Measurements from ENCODE around the gene KRTAP5-5.
"Not testable (repeated sequence)": the region's sequence is repeated elsewhere in the genome, so short reads cannot be mapped to it uniquely, and the experiment has no call there.

Gene KRTAP5-5

DNA sequence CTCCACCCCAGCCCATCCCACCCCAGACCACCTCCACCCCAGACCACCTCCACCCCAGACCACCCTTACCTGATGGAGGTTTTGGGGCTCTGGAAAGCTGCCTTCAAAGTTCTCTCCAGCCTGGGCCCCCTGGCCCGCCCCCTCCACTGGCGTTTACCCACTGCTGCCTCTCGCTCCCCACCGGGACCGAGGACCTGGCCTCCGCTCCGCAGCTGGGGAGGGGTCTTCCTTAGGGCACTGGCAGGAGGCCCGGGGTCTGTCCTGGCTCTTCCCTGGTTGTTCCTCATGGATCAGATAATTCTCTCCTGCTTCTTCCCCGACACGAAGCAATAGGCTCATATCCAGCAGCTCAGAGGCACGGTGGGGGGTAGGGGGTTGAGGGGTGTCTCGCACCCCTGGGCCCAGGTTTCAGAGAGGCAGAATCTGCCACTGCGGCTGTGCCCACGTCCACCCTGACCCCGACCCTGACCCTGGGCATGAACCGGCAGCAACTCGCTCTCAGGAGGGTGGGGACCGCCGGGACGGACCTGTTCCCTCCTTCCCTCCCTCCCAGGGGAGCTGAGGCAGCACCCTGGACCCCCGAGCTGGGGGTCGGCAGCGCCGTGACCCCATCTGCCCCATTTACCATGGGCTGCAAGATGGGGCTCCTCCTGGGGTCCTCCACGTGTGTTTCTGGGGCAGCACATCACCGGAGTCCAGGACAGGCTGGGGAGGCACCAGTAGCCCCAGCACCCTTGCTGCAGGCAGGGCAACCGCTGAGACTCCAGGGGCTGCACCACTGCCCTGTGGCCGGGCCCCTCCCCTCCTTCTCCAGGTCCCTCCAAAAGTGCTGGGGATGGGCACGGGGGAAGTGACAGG, 12.9 kb downstream of the KRTAP5-5 start:
- no peak for FAIRE-seq
- TF ChIP-seq POLR2A (IDR thresholded peaks at IDR 0.05; ENCODE audit: low read depth, low read length), result no peak
- DNase-seq (ENCODE audit: insufficient read length, low spot score), result no peak

DNA sequence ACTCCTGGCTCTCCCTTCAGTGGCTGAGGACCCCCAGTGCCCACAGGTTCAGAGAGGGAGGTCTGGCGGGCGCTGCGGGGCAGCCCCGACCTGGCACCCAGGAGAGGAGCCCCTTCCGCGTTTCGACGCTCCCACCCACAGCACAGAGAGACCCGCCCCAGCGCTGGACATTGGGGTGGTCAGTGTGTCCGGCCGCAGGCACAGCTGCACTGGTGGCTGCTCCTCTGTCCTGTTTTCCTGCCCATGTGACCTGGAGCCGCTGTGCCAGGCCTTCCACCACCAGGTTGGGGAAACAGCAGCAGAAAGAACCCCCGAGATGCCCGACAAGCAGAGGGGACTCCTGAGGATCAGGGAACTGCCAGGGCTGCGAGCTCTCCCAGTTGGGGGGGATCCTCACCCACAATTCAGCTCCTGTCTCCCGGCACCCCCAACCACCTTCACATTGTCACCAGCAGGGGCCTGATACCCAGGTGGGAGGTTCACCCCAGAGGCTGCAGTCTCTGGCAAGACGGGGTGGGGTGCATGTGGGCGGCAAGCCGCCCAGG, 13.6 kb downstream of the KRTAP5-5 start:
- DNase-seq (ENCODE audit: insufficient read length, low spot score) (no peak), FAIRE-seq (no peak)
- no peak for TF ChIP-seq POLR2A (IDR thresholded peaks at IDR 0.05; ENCODE audit: low read depth, low read length)

GRCh38 chr11:1644601-1645356, 15.2 kb downstream of the KRTAP5-5 start:
- FAIRE-seq (no peak), DNase-seq (ENCODE audit: insufficient read length, low spot score) (no peak)
- no peak for TF ChIP-seq POLR2A (IDR thresholded peaks at IDR 0.05; ENCODE audit: low read depth, low read length)

GRCh38 chr11:1645357-1645821, 15.8 kb downstream of the KRTAP5-5 start:
- DNase-seq (ENCODE audit: insufficient read length, low spot score) (no peak), FAIRE-seq (no peak)
- TF ChIP-seq POLR2A (IDR thresholded peaks at IDR 0.05; ENCODE audit: low read depth, low read length), result no peak

- DNase-seq (ENCODE audit: insufficient read length, low spot score); FAIRE-seq: not testable (repeated sequence)
Observed at GRCh38 chr11:1646540-1646939, 17.0 kb downstream of the KRTAP5-5 start.

DNA sequence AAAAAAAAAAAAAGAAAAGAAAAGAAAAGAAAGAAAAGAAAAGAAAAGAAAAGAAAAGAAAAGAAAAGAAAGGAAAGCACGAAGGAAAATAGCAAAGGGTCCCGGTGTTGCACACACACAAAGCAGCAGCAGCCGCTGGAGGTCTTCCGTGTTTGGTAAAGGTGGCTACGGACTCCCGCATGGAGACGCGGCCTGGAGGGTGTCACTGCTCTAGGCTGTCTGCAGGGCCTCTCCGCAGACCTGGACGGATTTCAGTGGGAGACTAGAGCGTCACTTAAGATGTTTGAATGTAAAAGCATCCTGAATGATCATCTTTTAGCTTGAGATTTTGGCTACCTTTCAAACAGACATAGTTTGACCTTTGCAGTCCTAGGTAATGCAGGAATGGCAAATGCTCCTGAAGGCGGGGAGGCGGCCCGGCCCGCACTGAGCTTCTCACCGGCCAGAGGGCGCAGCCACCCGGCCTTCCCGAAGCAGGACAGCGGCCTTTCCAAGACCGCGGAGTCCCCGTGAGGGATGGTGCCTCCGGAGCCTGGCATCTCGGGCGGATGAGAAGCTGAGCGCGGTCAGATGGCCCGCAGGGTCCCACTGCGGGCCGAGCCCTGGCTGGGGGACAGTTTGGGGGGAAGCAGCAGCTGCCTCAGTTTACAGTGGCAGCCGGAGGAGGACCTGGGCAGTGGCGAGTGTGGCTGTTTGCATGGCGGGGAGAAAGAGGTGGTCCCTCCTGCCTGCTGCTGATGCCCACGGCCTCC, 18.5 kb downstream of the KRTAP5-5 start:
- DNase-seq (ENCODE audit: insufficient read length, low spot score) (no peak), FAIRE-seq (no peak)
- no peak for TF ChIP-seq POLR2A (IDR thresholded peaks at IDR 0.05; ENCODE audit: low read depth, low read length)

GRCh38 chr11:1648653-1649420, 19.3 kb downstream of the KRTAP5-5 start:
- DNase-seq (ENCODE audit: insufficient read length, low spot score), result no peak
- no peak for FAIRE-seq
- no peak for TF ChIP-seq POLR2A (IDR thresholded peaks at IDR 0.05; ENCODE audit: low read depth, low read length)

DNA sequence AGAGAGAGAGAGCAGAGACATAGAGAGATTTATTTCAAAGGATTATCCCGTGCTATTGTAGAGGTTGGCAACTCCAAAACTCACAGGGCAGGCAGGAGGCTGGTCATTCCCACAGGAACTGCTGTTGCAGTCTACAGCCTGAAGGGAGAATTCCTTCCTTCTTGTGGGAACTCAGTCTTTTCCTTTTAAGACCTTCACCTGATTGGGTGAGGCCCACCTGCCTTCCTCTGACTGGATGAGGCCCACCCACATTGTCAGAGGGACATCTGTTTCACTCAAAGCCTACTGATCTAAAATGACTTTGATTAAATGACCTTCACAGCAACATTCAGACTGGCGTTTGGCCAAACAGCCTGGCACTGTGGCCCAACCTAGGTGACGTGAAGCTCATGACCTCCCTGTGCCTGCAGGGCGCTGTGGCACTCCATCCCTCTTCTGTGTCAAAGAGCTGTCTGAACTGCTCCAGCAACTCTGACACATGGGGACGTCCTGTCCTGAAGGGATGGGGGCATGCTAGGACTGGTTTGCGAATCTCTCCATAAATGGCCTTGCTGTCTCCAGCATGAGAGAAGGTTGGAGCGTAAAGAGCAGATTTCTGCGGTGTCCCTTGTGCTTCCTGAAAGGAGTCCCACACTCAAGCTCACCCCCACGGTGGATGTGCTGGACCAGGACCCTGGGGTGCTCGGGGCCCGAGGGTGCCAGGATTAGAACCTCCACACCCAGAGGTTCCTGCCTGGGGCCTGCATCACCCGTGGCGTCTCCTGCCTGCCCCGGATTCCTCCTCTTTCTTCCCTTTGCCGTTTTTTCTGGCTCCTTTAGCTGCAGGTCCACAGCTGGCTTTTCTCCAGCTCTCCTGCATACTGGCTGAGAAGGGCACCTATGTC, 20.7 kb downstream of the KRTAP5-5 start:
- DNase-seq (ENCODE audit: insufficient read length, low spot score), result no peak

GRCh38 chr11:1650918-1651262, 21.3 kb downstream of the KRTAP5-5 start:
- DNase-seq (ENCODE audit: insufficient read length, low spot score) (no peak), FAIRE-seq (no peak)
- TF ChIP-seq POLR2A (IDR thresholded peaks at IDR 0.05; ENCODE audit: low read depth, low read length), result no peak

More for the DNA sequence above, 20.7 kb downstream of the KRTAP5-5 start:
- no peak for TF ChIP-seq POLR2A (IDR thresholded peaks at IDR 0.05; ENCODE audit: low read depth, low read length)
- FAIRE-seq, result no peak

DNA sequence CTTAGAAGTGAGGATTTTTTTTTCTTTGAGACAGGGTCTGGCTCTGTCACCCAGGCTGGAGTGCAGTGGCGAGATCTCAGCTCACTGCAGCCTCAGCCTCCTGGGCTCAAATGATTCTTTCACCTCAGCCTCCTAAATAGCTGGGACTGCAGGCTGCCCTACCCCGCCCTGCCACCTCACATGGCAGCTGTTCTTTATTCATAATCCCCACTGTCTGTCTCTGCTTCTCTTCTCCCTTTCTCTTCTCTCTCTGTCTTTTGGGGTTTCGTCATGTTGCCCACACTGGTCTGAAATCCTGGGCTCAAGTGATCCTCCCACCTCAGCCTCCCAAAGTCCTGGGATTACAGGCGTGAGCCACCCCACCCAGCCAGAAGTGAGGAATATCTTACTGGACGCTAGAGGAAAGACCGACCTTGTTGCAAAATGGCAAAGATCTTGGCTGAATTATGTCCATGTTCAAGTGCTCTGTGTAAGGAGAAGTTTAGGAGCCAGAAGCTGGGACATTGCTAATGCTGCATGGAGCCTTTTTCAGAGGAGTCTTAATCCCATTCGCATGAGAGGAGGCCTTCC, 21.9 kb downstream of the KRTAP5-5 start:
- no peak for FAIRE-seq
- no peak for TF ChIP-seq POLR2A (IDR thresholded peaks at IDR 0.05; ENCODE audit: low read depth, low read length)
- no peak for DNase-seq (ENCODE audit: insufficient read length, low spot score)

- DNase-seq (ENCODE audit: insufficient read length, low spot score) (no peak), FAIRE-seq (no peak)
- no peak for TF ChIP-seq POLR2A (IDR thresholded peaks at IDR 0.05; ENCODE audit: low read depth, low read length)
Observed at GRCh38 chr11:1652026-1652425, 22.5 kb downstream of the KRTAP5-5 start.

GRCh38 chr11:1652442-1652770, 22.8 kb downstream of the KRTAP5-5 start:
- TF ChIP-seq POLR2A (IDR thresholded peaks at IDR 0.05; ENCODE audit: low read depth, low read length), result no peak
- DNase-seq (ENCODE audit: insufficient read length, low spot score), result no peak
- no peak for FAIRE-seq

Measured in H54 (cell line).